Keratinocyte (primary cell): ENCODE data around the gene NTNG1. TPM values are rescaled to one million over a fixed set of nuclear protein-coding genes. Genes with fewer than 3 reads are reported as not detected.
A peak's percentile ranks its signal among the peaks of the same experiment; 100 is the strongest.

Source experiments
- DNase-seq: peaks from one replicate; pipeline ENCODE4 v3.0.0-alpha.2; 2011; ENCODE audit warnings: low read depth, missing footprints, low spot score
- FAIRE-seq: peaks from 2 replicates; lab custom pipeline; 2011; peaks lifted over from hg19 to GRCh38; lab: Jason Lieb, UNC
- H2AFZ ChIP-seq: 2 replicates; pipeline ENCODE4 v1.6.0; 2012; ENCODE audit warnings: low read length, control low read depth, inconsistent platforms; ENCODE audit not compliant: control insufficient read depth
- H3K27ac ChIP-seq: 2 replicates; pipeline ENCODE4 v1.5.1; 2011; ENCODE audit warnings: low read length; ENCODE audit not compliant: control insufficient read depth, insufficient read depth
- H3K27me3 ChIP-seq: 3 replicates; pipeline ENCODE4 v1.6.0; 2011; ENCODE audit warnings: low read length; ENCODE audit not compliant: control insufficient read depth, insufficient read depth; ENCODE audit errors: extremely low read depth
- H3K36me3 ChIP-seq, 2 experiments: 2 replicates in 1 of 2; 3 replicates in 1 of 2; pipeline ENCODE4 v1.5.1; 2011; ENCODE audit warnings: low read length in 2 of 2, mild to moderate bottlenecking in 1 of 2; ENCODE audit not compliant: control insufficient read depth in 2 of 2, insufficient read depth in 2 of 2; ENCODE audit errors: extremely low read depth in 1 of 2
- H3K4me1 ChIP-seq: 3 replicates; pipeline ENCODE4 v1.5.1; 2011; ENCODE audit warnings: low read length; ENCODE audit not compliant: control insufficient read depth, insufficient read depth; ENCODE audit errors: extremely low read depth
- H3K4me2 ChIP-seq: 3 replicates; pipeline ENCODE4 v1.6.0; 2011; ENCODE audit warnings: low read depth, low read length; ENCODE audit not compliant: control insufficient read depth, insufficient read depth; ENCODE audit errors: extremely low read depth
- H3K4me3 ChIP-seq, 3 experiments: fragments of 200-600 bp in 1 of 3; sonication (generic) in 1 of 3; 2 replicates in 2 of 3; 3 replicates in 1 of 3; pipeline ENCODE4 v1.5.1; 2011 to 2016; ENCODE audit warnings: low read length in 3 of 3, mild to moderate bottlenecking in 3 of 3, control low read depth in 2 of 3, inconsistent platforms in 1 of 3, low read depth in 1 of 3, mixed read lengths in 1 of 3, mixed run types in 1 of 3, moderate library complexity in 1 of 3; ENCODE audit not compliant: control insufficient read depth in 2 of 3, insufficient read depth in 2 of 3; ENCODE audit errors: extremely low read depth in 1 of 3
- H3K79me2 ChIP-seq: 2 replicates; pipeline ENCODE4 v1.6.0; 2012; ENCODE audit warnings: low read length; ENCODE audit not compliant: control insufficient read depth, insufficient read depth
- H3K9ac ChIP-seq: 3 replicates; pipeline ENCODE4 v1.6.0; 2011; ENCODE audit warnings: low read length; ENCODE audit not compliant: control insufficient read depth, insufficient read depth; ENCODE audit errors: extremely low read depth
- H3K9me1 ChIP-seq: 3 replicates; pipeline ENCODE4 v1.6.0; 2011; ENCODE audit warnings: low read length; ENCODE audit not compliant: control insufficient read depth, insufficient read depth; ENCODE audit errors: extremely low read depth
- H3K9me3 ChIP-seq: 2 replicates; pipeline ENCODE4 v1.5.1; 2012; ENCODE audit warnings: low read depth, low read length; ENCODE audit not compliant: control insufficient read depth
- H4K20me1 ChIP-seq: 3 replicates; pipeline ENCODE4 v1.6.0; 2011; ENCODE audit warnings: low read length; ENCODE audit not compliant: control insufficient read depth, insufficient read depth; ENCODE audit errors: extremely low read depth
- EZH2 ChIP-seq: IDR thresholded peaks from one replicate; pipeline ENCODE4 v1.6.1; 2012; ENCODE audit warnings: inconsistent platforms, mild to moderate bottlenecking, low read length, moderate library complexity
- dilution Hi-C: fragments of 300-500 bp; cut with MboI; formaldehyde crosslinking; loops from one replicate; pipeline ENCODE4 v1.7.0; 2020; ENCODE audit warnings: low sequenced_read_pairs; ENCODE audit not compliant: extremely low pct_ligation_motif_present
- polyA plus RNA-seq, 5 experiments: library from polyadenylated mRNA; depleted of rRNA in 3 of 5; stranded (reverse) in 3 of 5; stranded (forward) in 1 of 5; unstranded in 1 of 5; fragments of >200 nt; gene quantifications; 1 replicate in 1 of 5; 2 replicates in 3 of 5; 3 replicates in 1 of 5; pipeline versions ENCODE4 v1.2.1 to v1.2.3, GENCODE V29; 2011 to 2012; ENCODE audit warnings: missing spikeins in 2 of 5, low read depth in 1 of 5, low replicate concordance in 1 of 5
- TF ChIP-seq, protein P1 (sequence below), 3 experiments: IDR thresholded peaks in 1 of 3; conservative IDR thresholded peaks in 1 of 3; optimal IDR thresholded peaks in 1 of 3; 2 replicates in 2 of 3; 3 replicates in 1 of 3; pipeline versions ENCODE3 to v1.5.1; 2011; ENCODE audit warnings: low read length in 3 of 3, mild to moderate bottlenecking in 3 of 3, moderate library complexity in 2 of 3, control low read depth in 1 of 3, inconsistent platforms in 1 of 3; ENCODE audit not compliant: insufficient read depth in 2 of 3; ENCODE audit errors: extremely low read depth in 1 of 3

Gene NTNG1
- polyA plus RNA-seq, 1 donor (not counting 4 experiments of a cell fraction or from before 2014, with no cell fraction given), result 8.1 TPM

DNA sequence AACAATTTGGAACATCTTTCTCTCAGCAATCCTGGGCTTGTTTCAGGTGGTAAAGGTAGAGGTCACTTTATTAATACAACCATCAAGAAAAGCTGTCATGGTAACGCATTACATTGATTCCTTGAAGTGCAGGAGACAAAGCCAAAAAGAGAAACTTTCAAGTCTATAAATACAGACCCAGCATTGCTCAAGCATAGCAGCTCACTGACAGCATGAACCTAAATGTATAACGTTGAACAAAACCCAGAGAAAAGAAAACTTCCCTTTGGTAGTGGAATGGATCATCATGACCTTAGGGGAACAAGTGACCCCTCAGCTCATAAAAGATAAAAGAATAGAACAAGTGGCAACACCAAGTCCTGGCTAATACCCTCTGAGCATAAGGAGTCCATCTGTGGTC, 332.2 kb downstream of the NTNG1 start:
- FAIRE-seq (no peak), DNase-seq (no peak)
- Histone ChIP-seq H3K4me2 (no peak overlapping the region), H3K27ac (no peak overlapping the region), H3K36me3 (no peaks in the 10 kb centered on the region), H3K9me3 (no peaks in the 10 kb centered on the region), H3K9ac (no peak overlapping the region), H4K20me1 (no peaks in the 10 kb centered on the region), H3K9me1 (no peaks in the 10 kb centered on the region), H2AFZ (no peak overlapping the region), H3K4me1 (no peaks in the 10 kb centered on the region), H3K79me2 (no peaks in the 10 kb centered on the region), H3K4me3 (no peak overlapping the region), H3K27me3 (no peaks in the 10 kb centered on the region)
- dilution Hi-C loops, result no loop called here
- no peak for TF ChIP-seq EZH2
- TF ChIP-seq, protein P1, sequence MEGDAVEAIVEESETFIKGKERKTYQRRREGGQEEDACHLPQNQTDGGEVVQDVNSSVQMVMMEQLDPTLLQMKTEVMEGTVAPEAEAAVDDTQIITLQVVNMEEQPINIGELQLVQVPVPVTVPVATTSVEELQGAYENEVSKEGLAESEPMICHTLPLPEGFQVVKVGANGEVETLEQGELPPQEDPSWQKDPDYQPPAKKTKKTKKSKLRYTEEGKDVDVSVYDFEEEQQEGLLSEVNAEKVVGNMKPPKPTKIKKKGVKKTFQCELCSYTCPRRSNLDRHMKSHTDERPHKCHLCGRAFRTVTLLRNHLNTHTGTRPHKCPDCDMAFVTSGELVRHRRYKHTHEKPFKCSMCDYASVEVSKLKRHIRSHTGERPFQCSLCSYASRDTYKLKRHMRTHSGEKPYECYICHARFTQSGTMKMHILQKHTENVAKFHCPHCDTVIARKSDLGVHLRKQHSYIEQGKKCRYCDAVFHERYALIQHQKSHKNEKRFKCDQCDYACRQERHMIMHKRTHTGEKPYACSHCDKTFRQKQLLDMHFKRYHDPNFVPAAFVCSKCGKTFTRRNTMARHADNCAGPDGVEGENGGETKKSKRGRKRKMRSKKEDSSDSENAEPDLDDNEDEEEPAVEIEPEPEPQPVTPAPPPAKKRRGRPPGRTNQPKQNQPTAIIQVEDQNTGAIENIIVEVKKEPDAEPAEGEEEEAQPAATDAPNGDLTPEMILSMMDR (optimal IDR thresholded peaks at IDR 0.05 in 1 of 3, IDR thresholded peaks at IDR 0.05 in 1 of 3, conservative IDR thresholded peaks at IDR 0.05 in 1 of 3; ENCODE audit: extremely low read depth in 1 of 3, insufficient read depth in 2 of 3, low read length in 3 of 3), result no peak

DNA sequence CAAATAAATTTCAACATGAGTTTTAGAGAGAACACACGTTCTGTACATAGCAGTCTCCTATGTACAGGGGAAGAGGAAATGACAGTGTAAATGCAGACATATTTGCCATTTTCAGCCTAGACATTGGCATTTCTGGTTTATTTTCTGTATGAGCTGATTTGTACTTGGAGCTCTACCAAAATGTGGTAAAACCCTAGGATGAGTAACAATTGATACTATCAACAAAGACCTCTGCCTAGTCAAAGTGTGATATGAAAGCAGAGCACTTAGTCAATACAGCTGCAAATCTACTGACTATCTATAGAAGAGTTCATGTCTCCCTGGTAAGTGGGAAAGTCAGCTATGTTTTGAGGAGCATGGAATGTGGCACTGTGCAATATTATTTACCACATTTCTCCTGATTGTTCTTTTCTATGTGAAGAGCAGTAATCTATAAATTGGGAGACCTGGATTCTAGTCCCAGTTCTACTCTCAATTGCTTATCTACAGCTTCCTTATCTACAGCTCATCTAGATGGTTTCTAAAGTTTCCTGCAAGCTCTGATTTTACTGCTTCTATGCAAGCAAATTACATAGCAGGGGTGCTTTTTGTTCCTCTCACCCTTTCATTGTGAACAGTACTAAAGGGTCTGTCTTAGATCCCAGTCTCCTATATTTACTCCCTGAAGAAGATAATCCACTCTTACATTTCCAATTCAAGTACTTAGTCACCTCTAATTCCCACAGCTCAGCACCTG, 334.2 kb downstream of the NTNG1 start:
- DNase-seq (no peak), FAIRE-seq (peak; percentile 67)
- no peaks in the 10 kb centered on the region for H3K9me1 ChIP-seq
- no peaks in the 10 kb centered on the region for H4K20me1 ChIP-seq
- no peak overlapping the region for H3K4me2 ChIP-seq
- no peaks in the 10 kb centered on the region for H3K36me3 ChIP-seq
- H3K9me3 ChIP-seq, result no peaks in the 10 kb centered on the region
- no peak overlapping the region for H3K27ac ChIP-seq
- TF ChIP-seq EZH2, result no peak
- TF ChIP-seq, protein P1 (optimal IDR thresholded peaks at IDR 0.05 in 1 of 3, IDR thresholded peaks at IDR 0.05 in 1 of 3, conservative IDR thresholded peaks at IDR 0.05 in 1 of 3; ENCODE audit: extremely low read depth in 1 of 3, insufficient read depth in 2 of 3, low read length in 3 of 3), result no peak
- no peaks in the 10 kb centered on the region for H3K79me2 ChIP-seq
- dilution Hi-C loops, result no loop called here
- H3K9ac ChIP-seq, result no peak overlapping the region
- no peaks in the 10 kb centered on the region for H3K4me1 ChIP-seq
- H2AFZ ChIP-seq, result no peak overlapping the region
- H3K27me3 ChIP-seq, result no peaks in the 10 kb centered on the region
- H3K4me3 ChIP-seq, result no peak overlapping the region
